Spleen (tissue), 11 donors: ENCODE results near the gene IL17B. TPM values are rescaled to one million over a fixed set of nuclear protein-coding genes. Genes with fewer than 3 reads are reported as not detected.

Experiments used
- DNase-seq: peaks from one replicate; pipeline ENCODE4 v3.0.0-alpha.2; 2020
- H3K27ac ChIP-seq, 8 donors: fragments of 200-600 bp; sonication (generic) in 7 of 8; 1 replicate in 4 of 8; 2 replicates in 4 of 8; pipeline versions ENCODE4 v1.5.0 to v1.8.0; 2016 to 2021; ENCODE audit warnings: inconsistent platforms in 4 of 8, mild to moderate bottlenecking in 4 of 8, moderate library complexity in 1 of 8
- H3K27me3 ChIP-seq, 7 donors: fragments of 200-600 bp; sonication (generic) in 6 of 7; replicated peaks in 1 of 7; 1 replicate in 4 of 7; 2 replicates in 3 of 7; pipeline versions ENCODE4 v1.5.0 to v1.8.0; 2016 to 2021; ENCODE audit warnings: inconsistent platforms in 3 of 7, mild to moderate bottlenecking in 1 of 7
- H3K36me3 ChIP-seq, 6 donors: fragments of 200-600 bp; sonication (generic) in 5 of 6; 1 replicate in 4 of 6; 2 replicates in 2 of 6; pipeline versions ENCODE4 v1.5.0 to v1.8.0; 2016 to 2021; ENCODE audit warnings: inconsistent platforms in 2 of 6
- H3K4me1 ChIP-seq, 6 donors: fragments of 200-600 bp; sonication (generic) in 5 of 6; 1 replicate in 3 of 6; 2 replicates in 3 of 6; pipeline versions ENCODE4 v1.5.0 to v1.8.0; 2016 to 2021; ENCODE audit warnings: inconsistent platforms in 3 of 6
- H3K4me3 ChIP-seq, 8 donors: fragments of 200-600 bp; sonication (generic) in 7 of 8; 1 replicate in 4 of 8; 2 replicates in 4 of 8; pipeline versions ENCODE4 v1.5.0 to v1.8.0; 2016 to 2021; ENCODE audit warnings: inconsistent platforms in 4 of 8, mild to moderate bottlenecking in 4 of 8, moderate library complexity in 2 of 8
- H3K9me3 ChIP-seq, 8 donors: fragments of 200-600 bp; sonication (generic) in 7 of 8; 1 replicate in 4 of 8; 2 replicates in 4 of 8; pipeline versions ENCODE4 v1.5.0 to v1.8.0; 2016 to 2021; ENCODE audit warnings: inconsistent platforms in 4 of 8
- CTCF ChIP-seq, 11 experiments: fragments of 200-600 bp in 7 of 11; fragments of 450-650 bp in 4 of 11; sonication (generic) in 4 of 11; IDR thresholded peaks in 8 of 11; conservative IDR thresholded peaks in 3 of 11; 1 replicate in 7 of 11; 2 replicates in 4 of 11; pipeline versions ENCODE4 v1.4.0 to v1.8.0; 2016 to 2021; ENCODE audit warnings: antibody characterized with exemption in 11 of 11, inconsistent platforms in 4 of 11, mild to moderate bottlenecking in 1 of 11
- POLR2A ChIP-seq, 3 donors: fragments of 450-650 bp; IDR thresholded peaks; one replicate each; pipeline ENCODE4 v1.5.1; 2017; ENCODE audit warnings: antibody characterized with exemption in 3 of 3, mild to moderate bottlenecking in 1 of 3
- POLR2AphosphoS5 ChIP-seq, 3 donors: sonication (generic); formaldehyde crosslinking; IDR thresholded peaks; one replicate each; pipeline ENCODE4 v1.5.1; 2017; ENCODE audit warnings: antibody characterized with exemption in 3 of 3
- WGBS, 5 donors: extraction: QIAGEN DNeasy Blood & Tissue Kit in 3 of 5; methylation state at CpG; one replicate each; pipeline versions ENCODE4 v1.1.5 to v1.1.7; 2013 to 2018; 5-methylcytosine and 5-hydroxymethylcytosine counted together
- intact Hi-C: fragments of 100-400 bp; cut with DNase I; formaldehyde crosslinking; loops from one replicate; pipeline ENCODE4 v1.15.0; 2023; ENCODE audit warnings: low total_unique reads
- polyA plus RNA-seq, 3 donors: library from polyadenylated mRNA; stranded (reverse); fragments of 200-250 nt; gene quantifications; one replicate each; pipeline ENCODE4 v1.2.1, GENCODE V29; 2013
- total RNA-seq, 7 donors: library from RNA; depleted of rRNA in 3 of 7; stranded (reverse); fragments of >200 nt in 3 of 7; fragmentation: NEBNext Ultra II Directional in 4 of 7; extraction: Animal tissue kit (Norgen Biotek cat#: 25700) in 4 of 7; gene quantifications; one replicate each; pipeline versions ENCODE4 v1.1.0 to v1.2.1, GENCODE V29; 2016 to 2021
- donor health status: healthy with polysubstance abuse.
- donor health status: DM: no; HTN: no; CAD: no; lungs with moderate emphysema.
- donor health status: DM: no; HTN: no; CAD: no.
- donor health status: Bipolar disorder and iron deficiency.
- donor health status: healthy.
- donor health status: DM: no; HTN: no; CAD: no.
- donor health status: DM: yes; HTN: yes; CAD: no.

Gene IL17B
- total and polyA plus RNA-seq, 10 donors = 0.30 to 1.4 (median 0.60) TPM; not detected in 4

DNA sequence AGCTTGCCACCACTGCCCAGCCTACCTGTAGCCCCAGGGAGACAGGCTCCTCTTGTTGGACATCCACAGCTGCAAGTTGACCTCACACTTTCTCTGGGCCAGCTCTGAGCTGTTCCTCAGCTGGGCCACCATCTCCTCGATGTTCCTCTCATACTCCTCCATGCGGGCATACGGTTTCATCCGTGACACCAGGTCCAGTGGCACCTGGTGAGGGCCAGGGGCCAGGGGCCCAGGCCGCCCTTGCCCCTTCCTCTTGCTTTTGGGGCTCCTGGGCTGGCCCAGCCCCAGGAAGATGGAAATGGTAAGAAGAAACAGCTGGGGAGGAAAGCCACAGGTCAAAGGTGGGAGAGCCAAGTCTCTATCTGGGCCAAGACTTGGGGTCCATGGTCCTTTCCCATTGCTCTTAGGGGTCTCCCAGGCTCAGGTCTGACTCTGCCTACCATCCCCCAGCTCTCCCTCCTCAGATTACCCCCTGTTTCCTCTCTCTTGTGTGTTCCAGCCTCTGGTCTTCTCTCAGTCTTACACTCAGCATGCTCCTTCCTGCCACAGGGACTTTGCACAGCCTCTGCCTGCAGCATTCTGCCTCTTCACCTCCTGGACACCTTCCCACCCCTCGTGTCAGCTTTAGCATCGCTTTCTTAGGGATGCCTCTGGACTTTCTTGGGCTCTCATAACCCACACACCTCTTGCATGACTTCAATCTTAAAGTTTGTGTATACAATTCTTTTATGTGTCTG lies 2.2 kb downstream of the IL17B start:
- H3K36me3 ChIP-seq = no peaks in the 10 kb centered on the region
- peaks cover 0 to 6% (median 4%) of the 10 kb centered on the region in 6 donors for H3K4me1 ChIP-seq
- 92 to 94% (median 93%) methylated on average over 7 of the region's 7 CpGs for WGBS, 5 donors
- no peak for DNase-seq
- peaks cover 0 to 15% (median 0%) of the 10 kb centered on the region in 7 donors for H3K27me3 ChIP-seq
- TF ChIP-seq CTCF (IDR thresholded peaks at IDR 0.05 in 8 of 11, conservative IDR thresholded peaks at IDR 0.05 in 3 of 11) (no peak), POLR2A (IDR thresholded peaks at IDR 0.05) (no peak), POLR2AphosphoS5 (IDR thresholded peaks at IDR 0.05) (no peak)
- H3K27ac ChIP-seq = no peak overlapping the region
- no peak overlapping the region for H3K4me3 ChIP-seq
- intact Hi-C loops = no loop called here
- H3K9me3 ChIP-seq = no peaks in the 10 kb centered on the region

GRCh38 chr5:149376104-149376503 lies 3.0 kb downstream of the IL17B start:
- no peak for DNase-seq
- WGBS, 5 donors = 94 to 98% (median 97%) methylated on average over 12 of the region's 12 CpGs
- no peaks in the 10 kb centered on the region for H3K9me3 ChIP-seq
- no peak overlapping the region for H3K4me3 ChIP-seq
- TF ChIP-seq POLR2A (IDR thresholded peaks at IDR 0.05) = no peak
- no peak for TF ChIP-seq POLR2AphosphoS5 (IDR thresholded peaks at IDR 0.05)
- TF ChIP-seq CTCF (IDR thresholded peaks at IDR 0.05 in 8 of 11, conservative IDR thresholded peaks at IDR 0.05 in 3 of 11) = no peak
- intact Hi-C loops = no loop called here
- H3K27ac ChIP-seq = no peak overlapping the region
- H3K4me1 ChIP-seq = peaks cover 0 to 7% (median 0%) of the 10 kb centered on the region in 6 donors
- H3K27me3 ChIP-seq = peaks cover 0 to 7% (median 0%) of the 10 kb centered on the region in 7 donors
- H3K36me3 ChIP-seq = no peaks in the 10 kb centered on the region

DNA sequence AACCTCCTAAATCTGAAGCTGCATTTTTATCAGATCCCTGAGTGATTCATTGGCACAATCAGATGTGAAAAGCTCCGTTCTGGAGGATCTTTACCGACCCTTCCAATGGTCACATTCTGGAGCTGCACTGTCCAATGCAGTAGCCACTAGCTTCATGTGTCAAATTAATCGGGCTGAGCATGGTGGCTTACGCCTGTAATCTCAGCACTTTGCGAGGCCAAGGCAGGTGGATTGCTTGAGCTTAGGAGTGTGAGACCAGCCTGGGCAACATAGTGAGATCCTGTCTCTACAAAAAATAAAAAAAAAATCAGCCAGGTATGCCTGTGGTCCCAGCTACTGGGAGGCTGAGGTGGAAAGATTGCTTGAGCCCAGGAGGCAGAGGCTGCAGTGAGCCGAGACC lies 3.7 kb downstream of the IL17B start:
- TF ChIP-seq POLR2A (IDR thresholded peaks at IDR 0.05) = no peak
- no peak for TF ChIP-seq CTCF (IDR thresholded peaks at IDR 0.05 in 8 of 11, conservative IDR thresholded peaks at IDR 0.05 in 3 of 11)
- no peak for TF ChIP-seq POLR2AphosphoS5 (IDR thresholded peaks at IDR 0.05)
- peaks cover 0 to 10% (median 0%) of the 10 kb centered on the region in 6 donors for H3K4me1 ChIP-seq
- DNase-seq = no peak

GRCh38 chr5:149374801-149375200 lies 4.3 kb downstream of the IL17B start:
- 65 to 96% (median 84%) methylated on average over 3 of the region's 3 CpGs for WGBS, 5 donors
- Histone ChIP-seq H3K36me3 (no peaks in the 10 kb centered on the region), H3K4me1 (peaks cover 0 to 10% (median 0%) of the 10 kb centered on the region in 6 donors), H3K9me3 (no peaks in the 10 kb centered on the region), H3K27me3 (peaks cover 0 to 5% (median 0%) of the 10 kb centered on the region in 7 donors), H3K27ac (no peak overlapping the region), H3K4me3 (no peak overlapping the region)
- DNase-seq = no peak
- TF ChIP-seq CTCF (IDR thresholded peaks at IDR 0.05 in 8 of 11, conservative IDR thresholded peaks at IDR 0.05 in 3 of 11) (no peak), POLR2A (IDR thresholded peaks at IDR 0.05) (no peak), POLR2AphosphoS5 (IDR thresholded peaks at IDR 0.05) (no peak)
- intact Hi-C loops = loop anchor here (5.0 kb wide), 2 partner anchors 58 to 188 kb away; no protein-coding TSS in a partner anchor

More for the DNA sequence above, 3.7 kb downstream of the IL17B start:
- Histone ChIP-seq H3K9me3 (no peaks in the 10 kb centered on the region), H3K4me3 (no peak overlapping the region), H3K27ac (no peak overlapping the region), H3K36me3 (no peaks in the 10 kb centered on the region), H3K27me3 (peaks cover 0 to 5% (median 0%) of the 10 kb centered on the region in 7 donors)
- WGBS, 5 donors = 92 to 98% (median 96%) methylated on average over 6 of the region's 6 CpGs
- intact Hi-C loops = no loop called here
